ENCODE data around the gene DIPK1A.

DIPK1A gene

DNA sequence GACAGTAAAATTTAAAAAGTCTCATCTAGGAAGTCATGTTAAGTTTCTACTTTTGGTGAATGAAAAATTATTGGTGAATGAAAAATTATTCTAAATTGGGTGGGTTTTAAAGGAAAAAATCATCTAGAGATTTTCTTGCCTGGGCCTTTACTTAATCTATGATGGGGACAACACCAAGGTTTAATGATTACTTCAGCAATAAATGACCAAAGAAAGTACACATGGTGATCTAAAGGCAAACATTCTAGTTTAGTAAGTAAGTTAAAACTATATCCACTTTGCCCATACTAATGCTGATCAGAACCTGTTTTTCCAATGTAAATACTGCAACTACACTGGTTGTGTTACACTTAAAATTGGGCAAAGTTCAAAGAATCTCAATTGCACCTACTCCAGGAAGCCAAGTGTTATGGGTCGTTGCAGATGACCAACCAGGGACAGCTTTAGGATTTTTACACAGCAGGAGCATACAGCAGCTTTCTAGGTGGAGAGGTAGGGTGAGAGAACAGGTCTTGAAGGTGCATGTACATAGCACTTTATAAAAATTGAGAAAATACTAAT lies 144.0 kb downstream of the DIPK1A start:
- no peaks in the 10 kb centered on the region for H3K79me2 ChIP-seq (ENCODE audit: low read length)
- no peaks in the 10 kb centered on the region for H3K27me3 ChIP-seq (replicated peaks; ENCODE audit: insufficient read depth, low read length)
- H3K9me3 ChIP-seq (replicated peaks; ENCODE audit: insufficient read depth, low read length): no peaks in the 10 kb centered on the region
- no peak overlapping the region for H3K4me2 ChIP-seq (ENCODE audit: low read depth, low read length)
- H4K20me1 ChIP-seq (ENCODE audit: insufficient read depth, low read length): no peaks in the 10 kb centered on the region
- H3K36me3 ChIP-seq (replicated peaks; ENCODE audit: insufficient read depth, low read length): no peaks in the 10 kb centered on the region
- H3K4me1 ChIP-seq (ENCODE audit: low read length): no peaks in the 10 kb centered on the region
- TF ChIP-seq, protein P1, sequence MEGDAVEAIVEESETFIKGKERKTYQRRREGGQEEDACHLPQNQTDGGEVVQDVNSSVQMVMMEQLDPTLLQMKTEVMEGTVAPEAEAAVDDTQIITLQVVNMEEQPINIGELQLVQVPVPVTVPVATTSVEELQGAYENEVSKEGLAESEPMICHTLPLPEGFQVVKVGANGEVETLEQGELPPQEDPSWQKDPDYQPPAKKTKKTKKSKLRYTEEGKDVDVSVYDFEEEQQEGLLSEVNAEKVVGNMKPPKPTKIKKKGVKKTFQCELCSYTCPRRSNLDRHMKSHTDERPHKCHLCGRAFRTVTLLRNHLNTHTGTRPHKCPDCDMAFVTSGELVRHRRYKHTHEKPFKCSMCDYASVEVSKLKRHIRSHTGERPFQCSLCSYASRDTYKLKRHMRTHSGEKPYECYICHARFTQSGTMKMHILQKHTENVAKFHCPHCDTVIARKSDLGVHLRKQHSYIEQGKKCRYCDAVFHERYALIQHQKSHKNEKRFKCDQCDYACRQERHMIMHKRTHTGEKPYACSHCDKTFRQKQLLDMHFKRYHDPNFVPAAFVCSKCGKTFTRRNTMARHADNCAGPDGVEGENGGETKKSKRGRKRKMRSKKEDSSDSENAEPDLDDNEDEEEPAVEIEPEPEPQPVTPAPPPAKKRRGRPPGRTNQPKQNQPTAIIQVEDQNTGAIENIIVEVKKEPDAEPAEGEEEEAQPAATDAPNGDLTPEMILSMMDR (IDR thresholded peaks at IDR 0.05; ENCODE audit: low read length): no peak
- no peak for TF ChIP-seq EZH2phosphoT487 (IDR thresholded peaks at IDR 0.05; ENCODE audit: low read length)
- TF ChIP-seq EZH2 (optimal IDR thresholded peaks at IDR 0.05; ENCODE audit: low read depth, low read length): no peak
- no peak overlapping the region for H2AFZ ChIP-seq (ENCODE audit: low read length)
- no peak overlapping the region for H3K27ac ChIP-seq (ENCODE audit: low read length)
- no peaks in the 10 kb centered on the region for H3K9me2 ChIP-seq (replicated peaks; ENCODE audit: insufficient read depth, low read length)
- H3F3A ChIP-seq (ENCODE audit: insufficient read depth, low read length): no peaks in the 10 kb centered on the region
- no peak for DNase-seq
- H3K9ac ChIP-seq (ENCODE audit: low read length): no peak overlapping the region
- no peak overlapping the region for H3K4me3 ChIP-seq (ENCODE audit: low read length)

DNA sequence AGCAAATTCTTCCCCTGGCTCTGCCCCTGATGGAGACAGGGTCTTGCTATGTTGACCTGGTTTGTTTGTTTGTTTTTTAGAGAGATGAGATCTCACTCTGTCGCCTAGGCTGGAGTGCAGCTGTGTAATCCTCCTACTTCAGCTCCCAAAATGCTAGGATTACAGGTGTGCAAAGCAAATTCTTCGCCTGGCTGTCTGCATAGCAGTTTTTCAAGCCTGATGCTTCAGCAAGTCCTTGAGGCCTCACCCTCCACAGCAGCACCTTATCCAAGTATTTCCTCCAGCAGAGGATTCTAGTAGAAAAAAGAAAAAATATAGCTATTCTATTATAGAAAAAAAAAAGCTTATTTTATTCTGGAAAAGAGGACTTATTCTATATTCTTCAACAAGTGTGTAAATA lies 144.5 kb downstream of the DIPK1A start:
- no peak for DNase-seq
- H3K4me3 ChIP-seq (ENCODE audit: low read length): no peak overlapping the region
- H3K27ac ChIP-seq (ENCODE audit: low read length): no peak overlapping the region
- H3K36me3 ChIP-seq (replicated peaks; ENCODE audit: insufficient read depth, low read length): no peaks in the 10 kb centered on the region
- no peaks in the 10 kb centered on the region for H3K79me2 ChIP-seq (ENCODE audit: low read length)
- no peaks in the 10 kb centered on the region for H3K4me1 ChIP-seq (ENCODE audit: low read length)
- H3K27me3 ChIP-seq (replicated peaks; ENCODE audit: insufficient read depth, low read length): no peaks in the 10 kb centered on the region
- H3K9me3 ChIP-seq (replicated peaks; ENCODE audit: insufficient read depth, low read length): no peaks in the 10 kb centered on the region
- TF ChIP-seq, protein P1 (IDR thresholded peaks at IDR 0.05; ENCODE audit: low read length): no peak
- TF ChIP-seq EZH2 (optimal IDR thresholded peaks at IDR 0.05; ENCODE audit: low read depth, low read length) (no peak), EZH2phosphoT487 (IDR thresholded peaks at IDR 0.05; ENCODE audit: low read length) (no peak)
- H4K20me1 ChIP-seq (ENCODE audit: insufficient read depth, low read length): no peaks in the 10 kb centered on the region
- no peaks in the 10 kb centered on the region for H3K9me2 ChIP-seq (replicated peaks; ENCODE audit: insufficient read depth, low read length)
- H3K4me2 ChIP-seq (ENCODE audit: low read depth, low read length): no peak overlapping the region
- H2AFZ ChIP-seq (ENCODE audit: low read length): no peak overlapping the region
- H3F3A ChIP-seq (ENCODE audit: insufficient read depth, low read length): no peaks in the 10 kb centered on the region
- H3K9ac ChIP-seq (ENCODE audit: low read length): no peak overlapping the region

DNA sequence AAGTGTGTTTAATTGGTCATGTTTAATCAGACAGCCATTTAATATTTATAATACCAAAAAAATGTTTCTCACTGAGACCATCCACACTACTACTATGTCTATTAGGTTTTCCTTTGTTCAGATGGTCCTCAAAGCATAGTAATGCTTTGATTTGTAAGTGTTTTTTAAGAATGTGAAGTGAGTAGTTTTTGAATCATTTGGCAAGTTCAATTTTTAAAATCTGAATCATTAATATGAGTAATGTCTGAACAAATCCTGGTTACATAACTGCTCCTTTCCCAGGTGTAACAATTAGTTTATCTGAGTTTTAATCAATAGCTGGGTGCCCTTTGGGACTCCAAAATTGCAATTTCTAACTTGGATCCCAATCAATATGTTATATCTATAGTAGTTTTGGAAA lies 152.9 kb downstream of the DIPK1A start:
- Histone ChIP-seq H3K27me3 (replicated peaks; ENCODE audit: insufficient read depth, low read length) (no peaks in the 10 kb centered on the region), H3K9me3 (replicated peaks; ENCODE audit: insufficient read depth, low read length) (no peaks in the 10 kb centered on the region), H4K20me1 (ENCODE audit: insufficient read depth, low read length) (no peaks in the 10 kb centered on the region), H3K4me3 (ENCODE audit: low read length) (no peak overlapping the region), H3K9me2 (replicated peaks; ENCODE audit: insufficient read depth, low read length) (no peaks in the 10 kb centered on the region), H3F3A (ENCODE audit: insufficient read depth, low read length) (no peaks in the 10 kb centered on the region), H3K9ac (ENCODE audit: low read length) (no peak overlapping the region), H3K79me2 (ENCODE audit: low read length) (no peaks in the 10 kb centered on the region), H3K4me2 (ENCODE audit: low read depth, low read length) (no peak overlapping the region), H3K4me1 (ENCODE audit: low read length) (no peaks in the 10 kb centered on the region), H3K27ac (ENCODE audit: low read length) (no peak overlapping the region), H2AFZ (ENCODE audit: low read length) (no peak overlapping the region), H3K36me3 (replicated peaks; ENCODE audit: insufficient read depth, low read length) (no peaks in the 10 kb centered on the region)
- no peak for DNase-seq
- TF ChIP-seq, protein P1 (IDR thresholded peaks at IDR 0.05; ENCODE audit: low read length): no peak
- TF ChIP-seq EZH2 (optimal IDR thresholded peaks at IDR 0.05; ENCODE audit: low read depth, low read length) (no peak), EZH2phosphoT487 (IDR thresholded peaks at IDR 0.05; ENCODE audit: low read length) (no peak)
